CD4-positive, alpha-beta T cell (primary cell): Measurements from ENCODE around the gene MEX3C. TPM values are rescaled to one million over a fixed set of nuclear protein-coding genes. Genes with fewer than 3 reads are reported as not detected.

Source experiments
- ATAC-seq: fragments of 200-7000 bp; cut with Tn5 transposase; one replicate; pipeline ENCODE4 v1.10.0; 2022; ENCODE audit warnings: mild to moderate bottlenecking; ENCODE audit not compliant: poor library complexity
- CTCF ChIA-PET: fragments of 350-600 bp; sonication (Branson Sonifier 250); formaldehyde crosslinking; loops from one replicate; lab custom pipeline; 2021; ENCODE audit warnings: antibody characterized with exemption, inconsistent platforms; lab: Charles Lee
- POLR2A ChIA-PET: fragments of 350-600 bp; sonication (Branson Sonifier 250); formaldehyde crosslinking; loops from one replicate; lab custom pipeline; 2021; ENCODE audit warnings: antibody characterized with exemption, inconsistent platforms; lab: Charles Lee
- DNase-seq, 14 experiments: peaks; one replicate each; pipeline ENCODE4 v3.0.0-alpha.2; 2013 to 2020; ENCODE audit warnings: mixed read lengths in 2 of 14
- H3K27ac ChIP-seq, 2 donors: one replicate each; pipeline versions ENCODE4 v1.5.1 to v1.7.0; 2013; ENCODE audit warnings: low read length in 2 of 2, low read depth in 1 of 2, mild to moderate bottlenecking in 1 of 2
- H3K27me3 ChIP-seq, 2 experiments: 1 replicate in 1 of 2; 2 replicates in 1 of 2; pipeline versions ENCODE4 v1.6.1 to v1.7.0; 2013; ENCODE audit warnings: low read length in 2 of 2, control low read depth in 1 of 2, mild to moderate bottlenecking in 1 of 2, moderate library complexity in 1 of 2; ENCODE audit not compliant: insufficient read depth in 2 of 2, control insufficient read depth in 1 of 2
- H3K36me3 ChIP-seq: one replicate; pipeline ENCODE4 v1.6.1; 2013; ENCODE audit warnings: low read length, control low read depth; ENCODE audit not compliant: insufficient read depth
- H3K4me1 ChIP-seq: one replicate; pipeline ENCODE4 v1.6.1; 2013; ENCODE audit warnings: low read length, control low read depth; ENCODE audit not compliant: insufficient read depth
- H3K4me3 ChIP-seq: one replicate; pipeline ENCODE4 v1.5.1; 2013; ENCODE audit warnings: mild to moderate bottlenecking, low read length, moderate library complexity
- H3K9me3 ChIP-seq, 2 experiments: 1 replicate in 1 of 2; 2 replicates in 1 of 2; pipeline versions ENCODE4 v1.6.1 to v1.7.0; 2013; ENCODE audit warnings: low read length in 2 of 2, mild to moderate bottlenecking in 2 of 2, control low read depth in 1 of 2, moderate library complexity in 1 of 2; ENCODE audit not compliant: control insufficient read depth in 1 of 2, insufficient read depth in 1 of 2
- H3K27ac Mint-ChIP-seq: one replicate; pipeline ENCODE4 v1.8.0; 2020; ENCODE audit warnings: mixed read lengths
- H3K27me3 Mint-ChIP-seq: one replicate; pipeline ENCODE4 v1.8.0; 2021; ENCODE audit warnings: mixed read lengths
- H3K36me3 Mint-ChIP-seq: one replicate; pipeline ENCODE4 v1.8.0; 2021; ENCODE audit warnings: low read depth, mixed read lengths
- H3K4me1 Mint-ChIP-seq: one replicate; pipeline ENCODE4 v1.8.0; 2021; ENCODE audit warnings: low read depth, mixed read lengths
- H3K4me3 Mint-ChIP-seq: one replicate; pipeline ENCODE4 v1.8.0; 2020; ENCODE audit warnings: mild to moderate bottlenecking, mixed read lengths
- H3K9me3 Mint-ChIP-seq: one replicate; pipeline ENCODE4 v1.8.0; 2020; ENCODE audit warnings: mixed read lengths
- CTCF ChIP-seq: fragments of 200-600 bp; IDR thresholded peaks from one replicate; pipeline ENCODE4 v1.8.0; 2022; ENCODE audit warnings: antibody characterized with exemption, mild to moderate bottlenecking
- intact Hi-C, 2 experiments: fragments of 100-400 bp; cut with DNase I in 1 of 2; cut with micrococcal nuclease in 1 of 2; formaldehyde crosslinking; loops; one replicate each; pipeline versions ENCODE4 v1.15.1 to v1.9.0; 2023 to 2025; cut with DNase I, micrococcal nuclease
- total RNA-seq, 174 experiments: library from RNA in 2 of 174; stranded (reverse) in 2 of 174; gene quantifications; one replicate each; pipeline ENCODE4 v1.2.3 and lab custom pipeline; 2021 to 2026

Gene MEX3C
- total RNA-seq, 2 experiments from 2014 or later, result 70.8 to 76.1 TPM

- H3K9me3 Mint-ChIP-seq, result no peaks in the 10 kb centered on the region
Measured at GRCh38 chr18:51192026-51192425, 5.5 kb downstream of the MEX3C start.

GRCh38 chr18:51191128-51191717 is 6.3 kb downstream of the MEX3C start:
- Histone ChIP-seq H3K27ac (peak overlapping the region in 1 of 2 donors; percentile 22), H3K4me1 (peaks cover 27% of the 10 kb centered on the region), H3K4me3 (no peak overlapping the region), H3K36me3 (no peaks in the 10 kb centered on the region), H3K9me3 (no peaks in the 10 kb centered on the region), H3K27me3 (no peaks in the 10 kb centered on the region)
- Mint-ChIP-seq H3K4me1 (peaks cover 89% of the 10 kb centered on the region), H3K36me3 (peaks cover 31% of the 10 kb centered on the region), H3K27ac (peak overlapping the region; percentile 73), H3K9me3 (no peaks in the 10 kb centered on the region), H3K4me3 (peak overlapping the region; percentile 16), H3K27me3 (no peaks in the 10 kb centered on the region)
- ChIA-PET POLR2A (no interaction called here), CTCF (no interaction called here)
- DNase-seq (peak in 5 of 14 experiments; percentile 11 to 74 (median 52)), ATAC-seq (peak; percentile 39)
- TF ChIP-seq CTCF, result no peak
- intact Hi-C loops, result loop anchor here (2.0 to 10.0 kb wide), 2 partner anchors 40 to 906 kb away; partner anchors contain the start of genes CXXC1 (in 1 of the 2) and MBD1 (in 1 of the 2)

More at GRCh38 chr18:51192026-51192425, 5.5 kb downstream of the MEX3C start:
- DNase-seq (no peak), ATAC-seq (no peak)
- peak overlapping the region; percentile 73 for H3K27ac Mint-ChIP-seq
- H3K9me3 ChIP-seq, result no peaks in the 10 kb centered on the region
- peak overlapping the region; percentile 40 for H3K4me3 Mint-ChIP-seq
- H3K36me3 ChIP-seq, result no peaks in the 10 kb centered on the region
- H3K4me1 ChIP-seq, result peaks cover 27% of the 10 kb centered on the region
- H3K27ac ChIP-seq, result no peak overlapping the region
- H3K27me3 Mint-ChIP-seq, result no peaks in the 10 kb centered on the region
- ChIA-PET POLR2A (interaction anchor here (1.0 to 1.5 kb wide), 3 partner anchors 10 to 162 kb away, joined by 3 to 4 read pairs (median 3); partner anchors contain the start of gene SMAD4), CTCF (no interaction called here)
- TF ChIP-seq CTCF, result no peak
- H3K36me3 Mint-ChIP-seq, result peaks cover 26% of the 10 kb centered on the region
- intact Hi-C loops, result loop anchor here in 1 of 2 experiments (10.0 kb wide), 1 partner anchor 907 kb away; the partner anchor contains the start of genes CXXC1 and MBD1
- no peaks in the 10 kb centered on the region for H3K27me3 ChIP-seq
- peaks cover 81% of the 10 kb centered on the region for H3K4me1 Mint-ChIP-seq
- H3K4me3 ChIP-seq, result no peak overlapping the region

- ChIA-PET CTCF (no interaction called here), POLR2A (no interaction called here)
- Mint-ChIP-seq H3K36me3 (peaks cover 30% of the 10 kb centered on the region), H3K4me1 (peaks cover 83% of the 10 kb centered on the region), H3K27me3 (no peaks in the 10 kb centered on the region), H3K27ac (peak overlapping the region; percentile 73), H3K9me3 (no peaks in the 10 kb centered on the region), H3K4me3 (no peak overlapping the region)
- Histone ChIP-seq H3K4me1 (peaks cover 24% of the 10 kb centered on the region), H3K4me3 (no peak overlapping the region), H3K9me3 (no peaks in the 10 kb centered on the region), H3K27ac (no peak overlapping the region), H3K27me3 (no peaks in the 10 kb centered on the region), H3K36me3 (peaks cover 6% of the 10 kb centered on the region)
- intact Hi-C loops, result loop anchor here (2.0 to 10.0 kb wide), 2 partner anchors 39 to 905 kb away; partner anchors contain the start of genes CXXC1 (in 1 of the 2) and MBD1 (in 1 of the 2)
- TF ChIP-seq CTCF, result no peak
- DNase-seq (no peak), ATAC-seq (no peak)
Measured at GRCh38 chr18:51190000-51190399, 7.5 kb downstream of the MEX3C start.
